ENCODE data around the gene THTPA. TPM values are rescaled to one million over a fixed set of nuclear protein-coding genes. Genes with fewer than 3 reads are reported as not detected.

THTPA gene
- total and polyA plus RNA-seq, 10 donors = 4.5 to 25.4 (median 17.8) TPM

- H3K9me3 ChIP-seq = no peaks in the 10 kb centered on the region
- no peak overlapping the region for H3K4me3 ChIP-seq
- peaks cover 0 to 17% (median 0%) of the 10 kb centered on the region in 6 donors for H3K36me3 ChIP-seq
- intact Hi-C loops (cut with DNase I; ENCODE audit: low total_unique reads) = no loop called here
- WGBS, 5 donors = 70 to 86% (median 79%) methylated on average over 10 of the region's 10 CpGs
- DNase-seq = no peak
- H3K4me1 ChIP-seq = peaks cover 0 to 10% (median 1%) of the 10 kb centered on the region in 6 donors
- TF ChIP-seq CTCF (IDR thresholded peaks at IDR 0.05 in 8 of 11, conservative IDR thresholded peaks at IDR 0.05 in 3 of 11) (no peak), POLR2AphosphoS5 (IDR thresholded peaks at IDR 0.05) (no peak), POLR2A (IDR thresholded peaks at IDR 0.05) (no peak)
- peak overlapping the region in 1 of 8 donors; percentile 30 for H3K27ac ChIP-seq
- no peaks in the 10 kb centered on the region for H3K27me3 ChIP-seq (replicated peaks in 1 of 7)
These were observed 17.9 kb upstream of the THTPA start for GRCh38 chr14:23538050-23538718.

- Histone ChIP-seq H3K9me3 (no peaks in the 10 kb centered on the region), H3K27me3 (replicated peaks in 1 of 7) (no peaks in the 10 kb centered on the region), H3K36me3 (peaks cover 0 to 12% (median 0%) of the 10 kb centered on the region in 6 donors), H3K4me3 (no peak overlapping the region), H3K4me1 (peaks cover 0 to 10% (median 1%) of the 10 kb centered on the region in 6 donors), H3K27ac (peak overlapping the region in 1 of 8 donors; percentile 30)
- TF ChIP-seq POLR2AphosphoS5 (IDR thresholded peaks at IDR 0.05) = no peak
- no peak for TF ChIP-seq POLR2A (IDR thresholded peaks at IDR 0.05)
- no peak for TF ChIP-seq CTCF (IDR thresholded peaks at IDR 0.05 in 8 of 11, conservative IDR thresholded peaks at IDR 0.05 in 3 of 11)
- WGBS, 5 donors = 55 to 82% (median 62%) methylated on average over 7 of the region's 7 CpGs
- DNase-seq = peak; percentile 59
- intact Hi-C loops (cut with DNase I; ENCODE audit: low total_unique reads) = no loop called here
These were observed 17.3 kb upstream of the THTPA start for GRCh38 chr14:23538785-23539184.

GRCh38 chr14:23539248-23540140, 16.6 kb upstream of the THTPA start:
- Histone ChIP-seq H3K27ac (no peak overlapping the region), H3K4me1 (peaks cover 0 to 12% (median 2%) of the 10 kb centered on the region in 6 donors), H3K27me3 (replicated peaks in 1 of 7) (no peaks in the 10 kb centered on the region), H3K9me3 (no peaks in the 10 kb centered on the region), H3K36me3 (peaks cover 0 to 5% (median 0%) of the 10 kb centered on the region in 6 donors), H3K4me3 (no peak overlapping the region)
- intact Hi-C loops (cut with DNase I; ENCODE audit: low total_unique reads) = no loop called here
- WGBS, 5 donors = 44 to 54% (median 47%) methylated on average over 10 of the region's 10 CpGs
- peak; percentile 64 for DNase-seq
- TF ChIP-seq POLR2A (IDR thresholded peaks at IDR 0.05) = no peak
- peak; percentile 48 to 84 (median 75) for TF ChIP-seq CTCF (IDR thresholded peaks at IDR 0.05 in 8 of 11, conservative IDR thresholded peaks at IDR 0.05 in 3 of 11)
- TF ChIP-seq POLR2AphosphoS5 (IDR thresholded peaks at IDR 0.05) = no peak

GRCh38 chr14:23540141-23540469, 16.0 kb upstream of the THTPA start:
- no peaks in the 10 kb centered on the region for H3K36me3 ChIP-seq
- intact Hi-C loops (cut with DNase I; ENCODE audit: low total_unique reads) = no loop called here
- 81 to 90% (median 86%) methylated on average over 4 of the region's 4 CpGs for WGBS, 5 donors
- H3K27ac ChIP-seq = no peak overlapping the region
- no peaks in the 10 kb centered on the region for H3K9me3 ChIP-seq
- H3K4me3 ChIP-seq = no peak overlapping the region
- TF ChIP-seq CTCF (IDR thresholded peaks at IDR 0.05 in 8 of 11, conservative IDR thresholded peaks at IDR 0.05 in 3 of 11) (no peak), POLR2AphosphoS5 (IDR thresholded peaks at IDR 0.05) (no peak), POLR2A (IDR thresholded peaks at IDR 0.05) (no peak)
- peaks cover 0 to 18% (median 5%) of the 10 kb centered on the region in 6 donors for H3K4me1 ChIP-seq
- H3K27me3 ChIP-seq (replicated peaks in 1 of 7) = no peaks in the 10 kb centered on the region
- DNase-seq = no peak

Measured in spleen (tissue), 11 donors.